Measurements from ENCODE around the gene GATAD2B.

Gene GATAD2B

DNA sequence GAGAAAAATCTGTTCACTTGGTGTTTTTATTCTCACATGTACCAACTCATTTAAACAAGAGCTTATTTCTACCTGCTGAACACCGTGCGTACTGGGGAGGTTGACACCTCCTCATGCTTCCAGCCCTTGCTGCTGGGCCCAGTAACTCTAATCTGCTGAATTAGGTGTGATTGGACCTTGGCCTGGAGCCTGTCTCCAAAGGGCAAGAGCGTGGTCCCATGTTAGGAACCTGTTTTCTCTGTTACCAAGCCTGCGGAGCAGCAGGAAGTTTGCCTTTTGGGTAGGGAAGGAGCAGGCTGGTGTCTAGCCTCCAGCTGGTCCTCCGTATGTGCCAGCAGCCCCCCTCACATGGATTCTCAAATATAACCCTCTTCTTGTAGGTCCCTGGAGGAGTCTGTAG lies 158.5 kb downstream of the GATAD2B start:
- TF ChIP-seq POLR2A (IDR thresholded peaks at IDR 0.05; ENCODE audit: low read depth, low read length) = no peak
- TF ChIP-seq POLR2AphosphoS5 (IDR thresholded peaks at IDR 0.05; ENCODE audit: low read depth, low read length) = no peak
- TF ChIP-seq TAF1 (IDR thresholded peaks at IDR 0.05; ENCODE audit: borderline replicate concordance, low read depth, low read length) = no peak
- FAIRE-seq (no peak), DNase-seq (ENCODE audit: insufficient read length) (no peak)

DNA sequence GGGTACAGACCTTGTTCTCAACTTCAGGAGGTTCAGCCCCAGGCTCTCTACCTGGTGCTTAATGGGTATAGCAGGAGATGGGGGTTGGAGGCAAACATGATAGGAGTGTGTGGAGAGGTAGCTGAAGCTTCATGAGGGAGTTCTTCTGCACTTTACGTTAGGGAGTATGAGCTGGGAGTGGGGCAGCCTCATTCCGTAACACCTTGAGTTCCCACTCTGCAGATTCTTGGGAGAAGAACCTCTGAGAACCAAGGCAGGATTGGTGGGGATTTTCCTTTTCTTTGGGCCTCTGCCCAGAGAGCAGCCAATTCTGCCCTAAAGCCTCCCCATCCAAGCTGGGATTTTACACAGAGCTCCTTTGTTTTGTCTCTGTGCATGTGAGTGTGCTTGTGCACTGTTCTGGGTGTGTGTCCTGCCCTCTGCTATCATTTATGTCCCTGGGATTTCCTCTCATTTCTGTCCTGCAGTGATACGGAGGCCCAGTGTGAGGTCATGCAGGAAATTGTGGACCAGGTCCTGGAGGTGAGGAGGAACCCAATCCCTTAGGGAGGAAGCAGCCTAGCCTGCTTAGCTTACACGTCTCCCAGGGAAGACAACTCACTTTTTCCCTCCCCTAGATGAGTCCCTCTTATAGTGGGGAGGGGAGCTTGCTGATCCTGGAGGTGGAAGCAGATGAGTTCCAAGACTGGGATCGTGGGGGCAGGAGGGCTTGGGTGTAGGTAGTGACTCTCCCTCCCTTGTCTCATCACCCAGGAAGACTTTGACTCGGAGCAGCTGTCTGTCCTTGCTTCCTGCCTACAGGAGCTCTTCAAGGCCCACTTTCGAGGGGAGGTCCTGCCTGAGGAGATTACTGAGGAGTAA lies 159.2 kb downstream of the GATAD2B start:
- FAIRE-seq (no peak), DNase-seq (ENCODE audit: insufficient read length) (no peak)
- TF ChIP-seq TAF1 (IDR thresholded peaks at IDR 0.05; ENCODE audit: borderline replicate concordance, low read depth, low read length) = no peak
- no peak for TF ChIP-seq POLR2AphosphoS5 (IDR thresholded peaks at IDR 0.05; ENCODE audit: low read depth, low read length)
- no peak for TF ChIP-seq POLR2A (IDR thresholded peaks at IDR 0.05; ENCODE audit: low read depth, low read length)

DNA sequence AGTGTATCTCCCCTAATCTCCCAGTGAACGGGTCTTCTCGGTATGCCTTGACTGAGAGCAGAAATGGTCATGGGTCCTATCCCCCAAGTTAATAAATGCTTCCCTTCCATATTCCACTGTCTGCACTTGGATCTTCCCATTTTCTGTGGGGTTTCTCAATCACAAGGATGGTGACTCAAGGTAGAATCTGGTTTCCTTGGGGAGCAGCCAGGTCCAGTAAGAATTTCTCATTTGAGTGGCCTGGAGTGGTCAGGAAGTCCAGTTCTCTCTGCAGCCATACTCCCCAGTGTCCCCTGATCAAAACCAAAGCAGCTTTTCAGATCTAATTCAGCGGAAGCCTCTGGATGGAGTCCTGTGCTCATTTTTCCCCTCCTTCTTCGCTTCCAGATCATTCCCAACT lies 162.3 kb downstream of the GATAD2B start:
- FAIRE-seq (no peak), DNase-seq (ENCODE audit: insufficient read length) (no peak)
- TF ChIP-seq TAF1 (IDR thresholded peaks at IDR 0.05; ENCODE audit: borderline replicate concordance, low read depth, low read length) (no peak), POLR2A (IDR thresholded peaks at IDR 0.05; ENCODE audit: low read depth, low read length) (no peak), POLR2AphosphoS5 (IDR thresholded peaks at IDR 0.05; ENCODE audit: low read depth, low read length) (no peak)
